SK-N-SH (cell line): ENCODE measurements around the gene SH3BP5L. TPM values are rescaled to one million over a fixed set of nuclear protein-coding genes. Genes with fewer than 3 reads are reported as not detected.

Source experiments
- CTCF ChIA-PET: fragments of 300-600, 350-600 bp; formaldehyde crosslinking; extraction: SDS; loops from one replicate; lab custom pipeline; 2021; lab: Yijun Ruan, JAX
- POLR2A ChIA-PET: fragments of 350-600 bp; sonication (Branson Sonifier 250); formaldehyde crosslinking; extraction: SDS; loops from one replicate; lab custom pipeline; 2020; ENCODE audit warnings: antibody characterized with exemption, inconsistent platforms; lab: Yijun Ruan, JAX
- DNase-seq: peaks from one replicate; pipeline ENCODE4 v3.0.0; 2012
- H2AFZ ChIP-seq: fragments of 200-600 bp; sonication (generic); 2 replicates; pipeline ENCODE4 v1.8.1; 2016; ENCODE audit warnings: antibody characterized with exemption, mild to moderate bottlenecking, low read depth
- H3F3A ChIP-seq: fragments of 200-600 bp; sonication (generic); replicated peaks from 2 replicates; pipeline ENCODE3; 2016; ENCODE audit warnings: antibody characterized with exemption, mild to moderate bottlenecking; ENCODE audit not compliant: insufficient read depth
- H3K27ac ChIP-seq, 2 experiments: fragments of 200-500 bp in 1 of 2; fragments of 200-600 bp in 1 of 2; sonication (Bioruptor generic) in 1 of 2; sonication (generic), shearing (Covaris generic) in 1 of 2; 2 replicates each; pipeline versions ENCODE4 v1.5.1 to v1.6.1; 2014 to 2016; ENCODE audit warnings: low read depth in 2 of 2, inconsistent platforms in 1 of 2, low read length in 1 of 2, mild to moderate bottlenecking in 1 of 2, mixed read lengths in 1 of 2
- H3K27me3 ChIP-seq: fragments of 200-600 bp; sonication (generic), shearing (Covaris generic); 2 replicates; pipeline ENCODE4 v1.6.1; 2016; ENCODE audit warnings: mixed run types; ENCODE audit not compliant: insufficient read depth
- H3K36me3 ChIP-seq, 2 experiments: fragments of 200-500 bp in 1 of 2; fragments of 200-600 bp in 1 of 2; sonication (Bioruptor generic) in 1 of 2; sonication (generic) in 1 of 2; replicated peaks in 1 of 2; 2 replicates each; pipeline versions ENCODE3 to v1.5.1; 2014 to 2016; ENCODE audit warnings: low read length in 1 of 2, mild to moderate bottlenecking in 1 of 2; ENCODE audit not compliant: insufficient read depth in 2 of 2, control insufficient read depth in 1 of 2
- H3K4me1 ChIP-seq, 2 experiments: fragments of 200-500 bp in 1 of 2; fragments of 200-600 bp in 1 of 2; sonication (Bioruptor generic) in 1 of 2; sonication (generic), shearing (Covaris generic) in 1 of 2; 2 replicates each; pipeline versions ENCODE4 v1.5.1 to v1.6.1; 2014 to 2016; ENCODE audit warnings: low read depth in 1 of 2, low read length in 1 of 2, mixed run types in 1 of 2; ENCODE audit not compliant: insufficient read depth in 2 of 2, control insufficient read depth in 1 of 2
- H3K4me2 ChIP-seq: fragments of 200-600 bp; sonication (generic), shearing (Covaris generic); 2 replicates; pipeline ENCODE4 v1.6.1; 2017; ENCODE audit warnings: mixed run types
- H3K4me3 ChIP-seq, 2 experiments: fragments of 200-500 bp in 1 of 2; fragments of 200-600 bp in 1 of 2; sonication (Bioruptor generic) in 1 of 2; sonication (generic), shearing (Covaris generic) in 1 of 2; 2 replicates each; pipeline versions ENCODE4 v1.5.1 to v1.8.1; 2014 to 2016; ENCODE audit warnings: low read depth in 2 of 2, inconsistent platforms in 1 of 2, low read length in 1 of 2, mild to moderate bottlenecking in 1 of 2, mixed read lengths in 1 of 2, moderate library complexity in 1 of 2
- H3K79me2 ChIP-seq: fragments of 200-600 bp; sonication (generic); 2 replicates; pipeline ENCODE4 v1.8.1; 2017; ENCODE audit warnings: mild to moderate bottlenecking; ENCODE audit not compliant: insufficient read depth
- H3K9ac ChIP-seq: fragments of 200-600 bp; sonication (generic); 2 replicates; pipeline ENCODE4 v1.6.1; 2017; ENCODE audit warnings: mixed run types
- H3K9me2 ChIP-seq: fragments of 200-600 bp; sonication (generic); 2 replicates; pipeline ENCODE4 v1.6.1; 2017; ENCODE audit warnings: mixed run types
- H3K9me3 ChIP-seq: fragments of 200-600 bp; sonication (generic); 2 replicates; pipeline ENCODE4 v1.6.1; 2017; ENCODE audit warnings: mixed run types, mild to moderate bottlenecking, moderate library complexity
- H4K20me1 ChIP-seq: fragments of 200-600 bp; sonication (generic); 2 replicates; pipeline ENCODE4 v1.6.1; 2017; ENCODE audit warnings: mild to moderate bottlenecking, mixed run types; ENCODE audit not compliant: insufficient read depth
- EP300 ChIP-seq, 2 experiments: IDR thresholded peaks; 2 replicates each; pipeline versions ENCODE4 v1.4.0 to v1.6.1; 2012; ENCODE audit warnings: borderline replicate concordance in 1 of 2, low read depth in 1 of 2, low read length in 1 of 2
- FOSL2 ChIP-seq: IDR thresholded peaks from 2 replicates; pipeline ENCODE4 v1.4.0; 2012; ENCODE audit warnings: low read depth, mild to moderate bottlenecking, moderate library complexity, borderline replicate concordance
- FOXM1 ChIP-seq: IDR thresholded peaks from 2 replicates; pipeline ENCODE4 v1.4.0; 2012; ENCODE audit warnings: low read depth, mild to moderate bottlenecking
- GABPA ChIP-seq: IDR thresholded peaks from 2 replicates; pipeline ENCODE4 v1.4.0; 2012; ENCODE audit warnings: low read depth, mild to moderate bottlenecking
- MEF2A ChIP-seq: IDR thresholded peaks from 2 replicates; pipeline ENCODE4 v1.4.0; 2012; ENCODE audit warnings: low read depth, borderline replicate concordance
- MXI1 ChIP-seq: IDR thresholded peaks from 2 replicates; pipeline ENCODE4 v1.6.1; 2012; ENCODE audit warnings: mild to moderate bottlenecking, low read depth, low read length, improper control_type of control experiment
- NFIC ChIP-seq: IDR thresholded peaks from 2 replicates; pipeline ENCODE4 v1.4.0; 2012; ENCODE audit warnings: borderline replicate concordance
- NRF1 ChIP-seq: IDR thresholded peaks from 2 replicates; pipeline ENCODE4 v1.6.1; 2012; ENCODE audit warnings: low read depth, mild to moderate bottlenecking, low read length
- POLR2AphosphoS5 ChIP-seq: IDR thresholded peaks from 2 replicates; pipeline ENCODE4 v1.6.1; 2012; ENCODE audit warnings: low read depth, low read length
- RAD21 ChIP-seq: IDR thresholded peaks from 2 replicates; pipeline ENCODE4 v1.6.1; 2012; ENCODE audit warnings: mild to moderate bottlenecking, low read length
- RFX5 ChIP-seq: IDR thresholded peaks from 2 replicates; pipeline ENCODE4 v1.6.1; 2012; ENCODE audit warnings: mild to moderate bottlenecking, improper control_type of control experiment, low read length
- RXRA ChIP-seq: IDR thresholded peaks from 2 replicates; pipeline ENCODE4 v1.4.0; 2012; ENCODE audit warnings: low read depth, mild to moderate bottlenecking, borderline replicate concordance
- SIN3A ChIP-seq: IDR thresholded peaks from 2 replicates; pipeline ENCODE4 v1.6.1; 2012; ENCODE audit warnings: low read depth, mild to moderate bottlenecking, low read length, moderate library complexity, borderline replicate concordance
- TCF12 ChIP-seq: IDR thresholded peaks from 2 replicates; pipeline ENCODE4 v1.4.0; 2012
- TEAD4 ChIP-seq: IDR thresholded peaks from 2 replicates; pipeline ENCODE4 v1.4.0; 2012; ENCODE audit warnings: mild to moderate bottlenecking, borderline replicate concordance; ENCODE audit not compliant: insufficient read depth
- YY1 ChIP-seq: IDR thresholded peaks from 2 replicates; pipeline ENCODE4 v1.4.0; 2012; ENCODE audit warnings: low read depth, mild to moderate bottlenecking
- WGBS: methylation state at CpG from one replicate; pipeline ENCODE4 v1.1.6; 2017; ENCODE audit warnings: low lambda C conversion rate; 5-methylcytosine and 5-hydroxymethylcytosine counted together
- polyA plus RNA-seq, 3 experiments: library from polyadenylated mRNA; depleted of rRNA; stranded (reverse); fragments of >200 nt; gene quantifications; 2 replicates each; pipeline ENCODE4 v1.2.3, GENCODE V29; 2012
- TF ChIP-seq, protein P1 (sequence below): fragments of 150-350 bp; IDR thresholded peaks from 2 replicates; pipeline ENCODE4 v1.6.1; 2016; ENCODE audit warnings: mild to moderate bottlenecking, low read depth, low read length
- TF ChIP-seq, protein P2 (sequence below): IDR thresholded peaks from 2 replicates; pipeline ENCODE4; 2012
- TF ChIP-seq, protein P3 (sequence below): fragments of 200-600 bp; sonication (generic); IDR thresholded peaks from 2 replicates; pipeline ENCODE4 v1.6.1; 2017; ENCODE audit warnings: antibody characterized with exemption, mild to moderate bottlenecking, moderate library complexity
- TF ChIP-seq, protein P4 (sequence below): IDR thresholded peaks from 2 replicates; pipeline ENCODE4 v1.4.0; 2012; ENCODE audit warnings: low read depth, borderline replicate concordance

Gene SH3BP5L
- polyA plus RNA-seq, 1 of the 3 experiments (the other 2 are of a cell fraction), result 32.1 TPM

- ChIA-PET CTCF (interaction anchor here (0.6 to 9.9 kb wide), 16 partner anchors 8 to 1475 kb away, joined by 3 to 122 read pairs (median 6); partner anchors contain the start of gene ZNF672), POLR2A (no interaction called here)
- WGBS, result 91% methylated on average over 1 of the region's 1 CpG
- Histone ChIP-seq H3K9me3 (no peaks in the 10 kb centered on the region), H3K27me3 (peaks cover 16% of the 10 kb centered on the region; the same call in 1 of the 2 replicates), H3K4me3 (no peak overlapping the region), H2AFZ (no peak overlapping the region), H3K79me2 (no peaks in the 10 kb centered on the region), H3K9ac (no peak overlapping the region), H3K36me3 (peaks cover 0 to 2% of the 10 kb centered on the region in 2 experiments), H3K4me1 (peaks cover 0 to 6% of the 10 kb centered on the region in 2 experiments; a peak in 1 of 4 replicates), H3K9me2 (no peaks in the 10 kb centered on the region), H3K4me2 (no peak overlapping the region), H3F3A (no peaks in the 10 kb centered on the region), H3K27ac (no peak overlapping the region), H4K20me1 (no peaks in the 10 kb centered on the region)
- no peak for TF ChIP-seq POLR2AphosphoS5
- no peak for TF ChIP-seq YY1
- TF ChIP-seq, protein P1, sequence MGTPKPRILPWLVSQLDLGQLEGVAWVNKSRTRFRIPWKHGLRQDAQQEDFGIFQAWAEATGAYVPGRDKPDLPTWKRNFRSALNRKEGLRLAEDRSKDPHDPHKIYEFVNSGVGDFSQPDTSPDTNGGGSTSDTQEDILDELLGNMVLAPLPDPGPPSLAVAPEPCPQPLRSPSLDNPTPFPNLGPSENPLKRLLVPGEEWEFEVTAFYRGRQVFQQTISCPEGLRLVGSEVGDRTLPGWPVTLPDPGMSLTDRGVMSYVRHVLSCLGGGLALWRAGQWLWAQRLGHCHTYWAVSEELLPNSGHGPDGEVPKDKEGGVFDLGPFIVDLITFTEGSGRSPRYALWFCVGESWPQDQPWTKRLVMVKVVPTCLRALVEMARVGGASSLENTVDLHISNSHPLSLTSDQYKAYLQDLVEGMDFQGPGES, result no peak
- TF ChIP-seq MEF2A, result no peak
- TF ChIP-seq TCF12, result no peak
- TF ChIP-seq, protein P2, sequence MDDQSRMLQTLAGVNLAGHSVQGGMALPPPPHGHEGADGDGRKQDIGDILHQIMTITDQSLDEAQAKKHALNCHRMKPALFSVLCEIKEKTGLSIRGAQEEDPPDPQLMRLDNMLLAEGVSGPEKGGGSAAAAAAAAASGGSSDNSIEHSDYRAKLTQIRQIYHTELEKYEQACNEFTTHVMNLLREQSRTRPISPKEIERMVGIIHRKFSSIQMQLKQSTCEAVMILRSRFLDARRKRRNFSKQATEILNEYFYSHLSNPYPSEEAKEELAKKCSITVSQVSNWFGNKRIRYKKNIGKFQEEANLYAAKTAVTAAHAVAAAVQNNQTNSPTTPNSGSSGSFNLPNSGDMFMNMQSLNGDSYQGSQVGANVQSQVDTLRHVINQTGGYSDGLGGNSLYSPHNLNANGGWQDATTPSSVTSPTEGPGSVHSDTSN, result no peak
- TF ChIP-seq, protein P3, sequence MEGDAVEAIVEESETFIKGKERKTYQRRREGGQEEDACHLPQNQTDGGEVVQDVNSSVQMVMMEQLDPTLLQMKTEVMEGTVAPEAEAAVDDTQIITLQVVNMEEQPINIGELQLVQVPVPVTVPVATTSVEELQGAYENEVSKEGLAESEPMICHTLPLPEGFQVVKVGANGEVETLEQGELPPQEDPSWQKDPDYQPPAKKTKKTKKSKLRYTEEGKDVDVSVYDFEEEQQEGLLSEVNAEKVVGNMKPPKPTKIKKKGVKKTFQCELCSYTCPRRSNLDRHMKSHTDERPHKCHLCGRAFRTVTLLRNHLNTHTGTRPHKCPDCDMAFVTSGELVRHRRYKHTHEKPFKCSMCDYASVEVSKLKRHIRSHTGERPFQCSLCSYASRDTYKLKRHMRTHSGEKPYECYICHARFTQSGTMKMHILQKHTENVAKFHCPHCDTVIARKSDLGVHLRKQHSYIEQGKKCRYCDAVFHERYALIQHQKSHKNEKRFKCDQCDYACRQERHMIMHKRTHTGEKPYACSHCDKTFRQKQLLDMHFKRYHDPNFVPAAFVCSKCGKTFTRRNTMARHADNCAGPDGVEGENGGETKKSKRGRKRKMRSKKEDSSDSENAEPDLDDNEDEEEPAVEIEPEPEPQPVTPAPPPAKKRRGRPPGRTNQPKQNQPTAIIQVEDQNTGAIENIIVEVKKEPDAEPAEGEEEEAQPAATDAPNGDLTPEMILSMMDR, result no peak
- TF ChIP-seq RFX5, result no peak
- no peak for TF ChIP-seq TEAD4
- TF ChIP-seq RXRA, result no peak
- no peak for TF ChIP-seq SIN3A
- no peak for TF ChIP-seq FOXM1
- no peak for TF ChIP-seq GABPA
- TF ChIP-seq, protein P4, sequence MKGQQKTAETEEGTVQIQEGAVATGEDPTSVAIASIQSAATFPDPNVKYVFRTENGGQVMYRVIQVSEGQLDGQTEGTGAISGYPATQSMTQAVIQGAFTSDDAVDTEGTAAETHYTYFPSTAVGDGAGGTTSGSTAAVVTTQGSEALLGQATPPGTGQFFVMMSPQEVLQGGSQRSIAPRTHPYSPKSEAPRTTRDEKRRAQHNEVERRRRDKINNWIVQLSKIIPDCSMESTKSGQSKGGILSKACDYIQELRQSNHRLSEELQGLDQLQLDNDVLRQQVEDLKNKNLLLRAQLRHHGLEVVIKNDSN, result no peak
- no peak for TF ChIP-seq NRF1
- no peak for TF ChIP-seq NFIC
- no peak for TF ChIP-seq EP300 (IDR thresholded peaks at IDR 0.05; ENCODE audit: borderline replicate concordance in 1 of 2, low read depth in 1 of 2, low read length in 1 of 2)
- TF ChIP-seq FOSL2, result no peak
- no peak for TF ChIP-seq RAD21
- no peak for TF ChIP-seq MXI1
- no peak for DNase-seq
Measured at GRCh38 chr1:248805876-248806275, 19.8 kb downstream of the SH3BP5L start.
